Endothelial cell (in vitro differentiated cells): ENCODE measurements around the gene UBB. TPM values are rescaled to one million over a fixed set of nuclear protein-coding genes. Genes with fewer than 3 reads are reported as not detected.

Experiments
- DNase-seq: peaks from one replicate; pipeline ENCODE4 v3.0.0; 2021; ENCODE audit warnings: low spot score
- H3K27ac Mint-ChIP-seq: one replicate; pipeline ENCODE4 v1.8.0; 2021; ENCODE audit warnings: mixed read lengths, inconsistent platforms; ENCODE audit not compliant: unreplicated experiment
- H3K27me3 Mint-ChIP-seq: one replicate; pipeline ENCODE4 v1.8.0; 2021; ENCODE audit warnings: mild to moderate bottlenecking, moderate library complexity, mixed read lengths, inconsistent platforms; ENCODE audit not compliant: unreplicated experiment
- H3K36me3 Mint-ChIP-seq: one replicate; pipeline ENCODE4 v1.8.0; 2021; ENCODE audit warnings: mild to moderate bottlenecking, low read depth, mixed read lengths, inconsistent platforms; ENCODE audit not compliant: unreplicated experiment
- H3K4me1 Mint-ChIP-seq: one replicate; pipeline ENCODE4 v1.8.0; 2021; ENCODE audit warnings: mild to moderate bottlenecking, mixed read lengths, inconsistent platforms; ENCODE audit not compliant: unreplicated experiment
- H3K4me3 Mint-ChIP-seq: one replicate; pipeline ENCODE4 v1.8.0; 2021; ENCODE audit warnings: mild to moderate bottlenecking, mixed read lengths, inconsistent platforms; ENCODE audit not compliant: unreplicated experiment
- H3K9me3 Mint-ChIP-seq: one replicate; pipeline ENCODE4 v1.8.0; 2021; ENCODE audit warnings: mixed read lengths, inconsistent platforms; ENCODE audit not compliant: unreplicated experiment
- total RNA-seq: library from RNA; stranded (reverse); fragmentation: NEBNext Ultra II Directional; extraction: Animal tissue kit (Norgen Biotek cat#: 25700); gene quantifications from one replicate; pipeline ENCODE4 v1.2.1, GENCODE V29; 2021; ENCODE audit not compliant: unreplicated experiment
- TF ChIP-seq, protein P1 (sequence below): fragments of 200-600 bp; sonication (generic); IDR thresholded peaks from one replicate; pipeline ENCODE4 v1.5.0; 2021; ENCODE audit warnings: antibody characterized with exemption; ENCODE audit not compliant: unreplicated experiment

UBB gene
- total RNA-seq, 1 donor from 2014 or later = 2,050 TPM

DNA sequence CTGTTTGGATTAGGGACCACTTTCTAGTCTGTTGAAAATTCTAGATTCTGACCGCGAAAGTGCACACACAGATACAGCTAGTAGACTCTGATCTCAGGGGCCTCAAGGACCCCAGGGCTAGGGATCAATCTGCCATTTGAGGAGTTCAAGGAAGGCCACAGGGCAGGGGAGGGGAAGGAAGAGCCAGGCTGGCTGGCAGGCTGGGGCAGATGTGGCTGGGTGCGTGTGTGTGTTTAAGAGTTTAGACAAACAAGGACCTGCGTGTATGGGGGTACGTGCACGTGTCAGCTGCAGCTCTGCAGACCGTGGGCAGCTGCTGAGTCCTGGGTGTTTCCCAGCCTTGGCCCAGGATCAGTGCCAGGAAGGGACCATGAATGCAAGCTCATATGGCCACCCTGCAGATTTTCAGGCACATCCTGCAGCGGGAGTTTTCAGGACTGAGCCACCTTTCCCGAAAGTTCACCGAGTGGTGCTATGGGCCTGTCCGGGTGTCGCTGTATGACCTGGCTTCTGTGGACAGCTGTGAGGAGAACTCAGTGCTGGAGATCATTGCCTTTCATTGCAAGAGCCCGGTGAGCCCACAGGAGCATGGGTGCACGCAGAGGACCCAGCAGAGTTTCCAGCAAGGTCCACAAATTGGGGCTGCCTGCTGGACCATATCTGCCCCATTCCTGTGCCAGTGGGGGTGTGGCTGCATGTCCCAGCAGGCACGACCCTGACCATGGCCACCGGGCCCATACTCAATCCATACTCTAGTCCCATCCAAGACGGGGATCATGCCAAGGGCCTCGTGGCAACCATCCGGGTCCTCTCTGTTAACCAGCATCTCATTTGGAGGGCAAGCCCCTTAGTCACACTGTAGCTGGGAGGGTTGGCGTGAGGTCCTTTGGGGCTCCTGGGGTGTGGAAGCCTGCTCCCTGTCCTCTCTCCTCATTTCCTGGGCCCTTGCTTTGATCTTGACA, 45.1 kb downstream of the UBB start:
- peaks cover 4% of the 10 kb centered on the region for H3K27me3 Mint-ChIP-seq
- DNase-seq = no peak
- no peak overlapping the region for H3K4me3 Mint-ChIP-seq
- peaks cover 5% of the 10 kb centered on the region for H3K36me3 Mint-ChIP-seq
- H3K27ac Mint-ChIP-seq = no peak overlapping the region
- no peaks in the 10 kb centered on the region for H3K9me3 Mint-ChIP-seq
- H3K4me1 Mint-ChIP-seq = peaks cover 5% of the 10 kb centered on the region
- TF ChIP-seq, protein P1, sequence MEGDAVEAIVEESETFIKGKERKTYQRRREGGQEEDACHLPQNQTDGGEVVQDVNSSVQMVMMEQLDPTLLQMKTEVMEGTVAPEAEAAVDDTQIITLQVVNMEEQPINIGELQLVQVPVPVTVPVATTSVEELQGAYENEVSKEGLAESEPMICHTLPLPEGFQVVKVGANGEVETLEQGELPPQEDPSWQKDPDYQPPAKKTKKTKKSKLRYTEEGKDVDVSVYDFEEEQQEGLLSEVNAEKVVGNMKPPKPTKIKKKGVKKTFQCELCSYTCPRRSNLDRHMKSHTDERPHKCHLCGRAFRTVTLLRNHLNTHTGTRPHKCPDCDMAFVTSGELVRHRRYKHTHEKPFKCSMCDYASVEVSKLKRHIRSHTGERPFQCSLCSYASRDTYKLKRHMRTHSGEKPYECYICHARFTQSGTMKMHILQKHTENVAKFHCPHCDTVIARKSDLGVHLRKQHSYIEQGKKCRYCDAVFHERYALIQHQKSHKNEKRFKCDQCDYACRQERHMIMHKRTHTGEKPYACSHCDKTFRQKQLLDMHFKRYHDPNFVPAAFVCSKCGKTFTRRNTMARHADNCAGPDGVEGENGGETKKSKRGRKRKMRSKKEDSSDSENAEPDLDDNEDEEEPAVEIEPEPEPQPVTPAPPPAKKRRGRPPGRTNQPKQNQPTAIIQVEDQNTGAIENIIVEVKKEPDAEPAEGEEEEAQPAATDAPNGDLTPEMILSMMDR = no peak

DNA sequence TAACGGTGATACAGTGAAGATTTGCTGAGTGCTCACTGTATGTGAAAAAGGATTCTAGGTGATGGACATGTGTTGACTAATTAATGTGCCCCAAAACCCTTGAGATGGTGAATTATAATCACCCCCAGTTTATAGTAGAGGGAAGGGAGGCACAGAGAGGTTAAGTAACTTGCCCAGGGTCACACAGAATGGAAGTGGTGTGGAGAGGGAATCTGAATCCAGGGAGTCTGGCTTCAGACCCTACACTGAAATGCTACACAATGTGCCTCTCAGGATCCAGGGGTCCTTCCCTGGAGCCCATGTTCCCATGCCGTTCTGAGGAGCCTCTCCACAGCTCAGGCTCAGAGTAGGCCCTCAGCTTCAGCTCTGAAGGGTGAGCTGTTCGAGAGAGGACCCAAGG, 46.1 kb downstream of the UBB start:
- H3K9me3 Mint-ChIP-seq = no peaks in the 10 kb centered on the region
- H3K27ac Mint-ChIP-seq = no peak overlapping the region
- H3K4me3 Mint-ChIP-seq = no peak overlapping the region
- TF ChIP-seq, protein P1 = no peak
- peaks cover 5% of the 10 kb centered on the region for H3K36me3 Mint-ChIP-seq
- DNase-seq = no peak
- H3K4me1 Mint-ChIP-seq = peaks cover 5% of the 10 kb centered on the region
- peaks cover 4% of the 10 kb centered on the region for H3K27me3 Mint-ChIP-seq

DNA sequence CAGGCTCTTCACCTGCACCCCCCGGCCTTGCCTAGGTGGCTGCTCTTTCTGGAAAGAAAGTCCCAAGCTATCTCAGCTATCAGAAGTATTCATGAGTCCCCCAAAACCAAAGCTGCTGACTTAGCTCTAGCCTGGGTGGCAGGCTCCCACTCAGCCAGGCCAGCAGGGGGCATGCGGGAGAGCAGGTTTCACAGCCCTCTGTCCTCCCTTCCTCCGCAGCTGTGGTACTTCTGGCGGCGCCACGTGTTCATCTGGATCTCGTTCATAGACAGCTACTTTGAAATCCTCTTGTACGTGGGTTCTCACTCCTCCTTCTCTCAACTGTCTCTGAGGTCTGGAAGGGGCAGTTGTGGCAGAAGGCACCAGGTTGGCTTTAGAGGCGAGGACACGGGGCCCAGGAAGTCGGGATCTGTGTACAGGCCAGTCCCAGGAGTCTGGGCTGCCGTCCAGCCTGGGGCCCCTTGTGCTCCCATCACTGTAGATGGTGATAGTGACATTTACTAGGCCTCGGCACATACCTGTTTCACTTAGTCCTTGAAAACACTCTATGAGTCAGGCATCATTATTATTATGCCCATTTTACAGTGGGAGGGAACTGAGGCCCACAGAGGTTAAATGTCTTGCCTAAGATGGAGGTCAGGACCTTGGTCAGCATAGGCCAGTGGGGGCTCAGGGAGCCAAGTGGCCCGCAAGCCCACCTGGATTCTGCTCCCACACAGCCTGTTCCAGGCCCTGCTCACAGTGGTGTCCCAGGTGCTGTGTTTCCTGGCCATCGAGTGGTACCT, 47.4 kb downstream of the UBB start:
- Mint-ChIP-seq H3K4me3 (no peak overlapping the region), H3K27me3 (peaks cover 4% of the 10 kb centered on the region), H3K27ac (no peak overlapping the region), H3K9me3 (no peaks in the 10 kb centered on the region), H3K4me1 (peaks cover 5% of the 10 kb centered on the region), H3K36me3 (peaks cover 5% of the 10 kb centered on the region)
- DNase-seq = peak; percentile 69
- TF ChIP-seq, protein P1 = peak; percentile 58

GRCh38 chr17:16429083-16429482, 48.2 kb downstream of the UBB start:
- Mint-ChIP-seq H3K9me3 (no peaks in the 10 kb centered on the region), H3K4me1 (peaks cover 5% of the 10 kb centered on the region)

More at GRCh38 chr17:16429083-16429482, 48.2 kb downstream of the UBB start:
- Mint-ChIP-seq H3K36me3 (peaks cover 5% of the 10 kb centered on the region), H3K27ac (no peak overlapping the region), H3K27me3 (peaks cover 4% of the 10 kb centered on the region), H3K4me3 (no peak overlapping the region)
- TF ChIP-seq, protein P1 = no peak
- DNase-seq = no peak
